AG09319 (cell line): Measurements from ENCODE around the gene PLCB1.

Experiments
- DNase-seq: peaks from one replicate; pipeline ENCODE4 v3.0.0-alpha.2; 2010; ENCODE audit warnings: low read depth; ENCODE audit errors: extremely low read depth
- CTCF ChIP-seq: IDR thresholded peaks from 2 replicates; pipeline ENCODE4 v1.5.1; 2011; ENCODE audit warnings: low read depth, mild to moderate bottlenecking, inconsistent platforms, low read length, moderate library complexity

PLCB1 gene

GRCh38 chr20:8507231-8507630 is 375.2 kb downstream of the PLCB1 start:
- TF ChIP-seq CTCF: no peak
- no peak for DNase-seq

- TF ChIP-seq CTCF: no peak
- no peak for DNase-seq
Observed at GRCh38 chr20:8509809-8510208, 377.7 kb downstream of the PLCB1 start.

- no peak for TF ChIP-seq CTCF
- DNase-seq: no peak
Observed at GRCh38 chr20:8510808-8511207, 378.7 kb downstream of the PLCB1 start.

- TF ChIP-seq CTCF: no peak
Observed at GRCh38 chr20:8512003-8512402, 379.9 kb downstream of the PLCB1 start.

GRCh38 chr20:8515810-8516435 is 383.9 kb downstream of the PLCB1 start:
- DNase-seq: no peak
- TF ChIP-seq CTCF: no peak

More at GRCh38 chr20:8512003-8512402, 379.9 kb downstream of the PLCB1 start:
- DNase-seq: no peak

GRCh38 chr20:8518878-8519277 is 386.8 kb downstream of the PLCB1 start:
- TF ChIP-seq CTCF: no peak

GRCh38 chr20:8519887-8520286 is 387.8 kb downstream of the PLCB1 start:
- TF ChIP-seq CTCF: no peak
- no peak for DNase-seq

More at GRCh38 chr20:8518878-8519277, 386.8 kb downstream of the PLCB1 start:
- no peak for DNase-seq
